Suprapubic skin (tissue), 4 donors: Measurements from ENCODE around the gene BAIAP3.

Experiments
- EP300 ChIP-seq: sonication (generic); formaldehyde crosslinking; IDR thresholded peaks from one replicate; pipeline ENCODE4 v1.6.1; 2017; ENCODE audit warnings: antibody characterized with exemption
- POLR2A ChIP-seq, 2 donors: fragments of 450-650 bp; IDR thresholded peaks; one replicate each; pipeline ENCODE4 v1.6.1; 2017; ENCODE audit warnings: antibody characterized with exemption in 2 of 2, mild to moderate bottlenecking in 2 of 2, moderate library complexity in 2 of 2
- POLR2AphosphoS5 ChIP-seq, 3 donors: sonication (generic); formaldehyde crosslinking; IDR thresholded peaks; one replicate each; pipeline ENCODE4 v1.6.1; 2017; ENCODE audit warnings: antibody characterized with exemption in 3 of 3
- TF ChIP-seq, protein P1 (sequence below), 2 donors: fragments of 200-600 bp in 1 of 2; fragments of 450-650 bp in 1 of 2; sonication (generic) in 1 of 2; IDR thresholded peaks; one replicate each; pipeline ENCODE4 v1.5.1; 2016 to 2019; ENCODE audit warnings: antibody characterized with exemption in 2 of 2, mild to moderate bottlenecking in 1 of 2, moderate library complexity in 1 of 2

DNA sequence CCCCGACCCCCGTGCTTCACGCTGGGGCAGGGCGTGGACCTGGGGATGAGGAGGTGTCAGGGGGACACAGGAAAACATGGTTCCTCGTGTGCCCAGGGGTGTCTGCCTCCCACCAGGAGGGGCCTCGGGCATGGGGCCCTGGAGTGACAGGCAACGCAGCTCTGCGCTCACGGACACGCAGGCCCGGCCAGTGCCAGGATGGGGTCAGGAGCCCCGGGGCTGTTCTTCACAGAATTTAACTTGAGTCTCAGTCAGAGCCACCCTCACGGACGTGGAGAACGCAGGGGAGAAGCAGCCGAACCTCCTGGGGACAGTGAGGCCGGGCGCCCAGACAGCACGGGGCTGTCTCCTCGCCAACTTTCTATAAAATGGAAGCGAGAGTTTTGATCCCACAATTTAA is 64.3 kb downstream of the BAIAP3 start:
- TF ChIP-seq, protein P1, sequence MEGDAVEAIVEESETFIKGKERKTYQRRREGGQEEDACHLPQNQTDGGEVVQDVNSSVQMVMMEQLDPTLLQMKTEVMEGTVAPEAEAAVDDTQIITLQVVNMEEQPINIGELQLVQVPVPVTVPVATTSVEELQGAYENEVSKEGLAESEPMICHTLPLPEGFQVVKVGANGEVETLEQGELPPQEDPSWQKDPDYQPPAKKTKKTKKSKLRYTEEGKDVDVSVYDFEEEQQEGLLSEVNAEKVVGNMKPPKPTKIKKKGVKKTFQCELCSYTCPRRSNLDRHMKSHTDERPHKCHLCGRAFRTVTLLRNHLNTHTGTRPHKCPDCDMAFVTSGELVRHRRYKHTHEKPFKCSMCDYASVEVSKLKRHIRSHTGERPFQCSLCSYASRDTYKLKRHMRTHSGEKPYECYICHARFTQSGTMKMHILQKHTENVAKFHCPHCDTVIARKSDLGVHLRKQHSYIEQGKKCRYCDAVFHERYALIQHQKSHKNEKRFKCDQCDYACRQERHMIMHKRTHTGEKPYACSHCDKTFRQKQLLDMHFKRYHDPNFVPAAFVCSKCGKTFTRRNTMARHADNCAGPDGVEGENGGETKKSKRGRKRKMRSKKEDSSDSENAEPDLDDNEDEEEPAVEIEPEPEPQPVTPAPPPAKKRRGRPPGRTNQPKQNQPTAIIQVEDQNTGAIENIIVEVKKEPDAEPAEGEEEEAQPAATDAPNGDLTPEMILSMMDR (IDR thresholded peaks at IDR 0.05) = no peak
- TF ChIP-seq POLR2AphosphoS5 (IDR thresholded peaks at IDR 0.05) (no peak), POLR2A (IDR thresholded peaks at IDR 0.05) (no peak), EP300 (no peak)
